Measurements from ENCODE around the gene CXCL9.

DNA sequence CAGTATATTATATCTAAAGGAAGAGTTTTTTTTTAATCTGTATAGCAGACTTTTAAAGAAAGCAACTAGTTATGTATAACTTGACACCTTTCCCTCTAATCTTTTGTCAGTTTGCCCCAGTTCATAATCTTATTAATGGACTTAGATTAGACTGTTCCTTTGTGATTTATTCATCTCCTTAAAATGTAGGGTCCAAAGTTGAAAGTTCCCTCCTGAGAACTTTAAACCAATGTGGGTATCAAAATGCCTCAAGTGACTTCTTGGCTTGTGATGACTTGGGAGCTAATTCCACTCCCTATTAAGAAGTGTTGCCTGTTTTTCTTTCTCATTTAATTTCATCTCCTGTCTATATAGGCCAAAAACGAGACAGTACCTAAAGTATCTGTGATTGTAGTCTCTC is 10.2 kb downstream of the CXCL9 start:
- TF ChIP-seq TAF1 (IDR thresholded peaks at IDR 0.05; ENCODE audit: low read depth, low read length) (no peak), POLR2A (IDR thresholded peaks at IDR 0.05; ENCODE audit: low read depth, low read length) (no peak), POLR2AphosphoS5 (IDR thresholded peaks at IDR 0.05; ENCODE audit: low read depth, low read length) (no peak), SPI1 (IDR thresholded peaks at IDR 0.05; ENCODE audit: low read depth, low read length) (no peak), PAX5 (IDR thresholded peaks at IDR 0.05; ENCODE audit: insufficient read depth, low read length, severe bottlenecking) (no peak), POU2F2 (IDR thresholded peaks at IDR 0.05; ENCODE audit: low read depth, low read length) (no peak)
